Measurements from ENCODE around the gene QRICH1. TPM values are rescaled to one million over a fixed set of nuclear protein-coding genes. Genes with fewer than 3 reads are reported as not detected.

The QRICH1 gene
- total and polyA plus RNA-seq, 2 of the 13 experiments (the other 11 are each of a cell fraction or from before 2014, with no cell fraction given) = 52.6 to 102 TPM

GRCh38 chr3:49017971-49018706 lies 75.7 kb downstream of the QRICH1 start, which contains the start of gene DALRD3 (continued):
- peak; percentile 67; the same call in 1 of the 2 replicates for TF ChIP-seq STAT6 (CRISPR knock-in tag; IDR thresholded peaks at IDR 0.05; ENCODE audit: borderline replicate concordance)
- 0 out of 2 replicates have a peak, but pooled peaks have one; percentile 61 for TF ChIP-seq ZNF160 (CRISPR knock-in tag; IDR thresholded peaks at IDR 0.05)
- TF ChIP-seq SKI (IDR thresholded peaks at IDR 0.05; ENCODE audit: partially characterized antibody) = no peak
- no peak for TF ChIP-seq FOXP4 (CRISPR knock-in tag; IDR thresholded peaks at IDR 0.05)
- no peak for TF ChIP-seq HNF4A (CRISPR knock-in tag; IDR thresholded peaks at IDR 0.05)
- TF ChIP-seq FOXC1 (CRISPR knock-in tag; IDR thresholded peaks at IDR 0.05; ENCODE audit: borderline replicate concordance) = peak; percentile 67
- 0 out of 2 replicates have a peak, but pooled peaks have one; percentile 52 for TF ChIP-seq KDM4B (CRISPR knock-in tag; IDR thresholded peaks at IDR 0.05)
- TF ChIP-seq NFYB (CRISPR knock-in tag; IDR thresholded peaks at IDR 0.05) = no peak; the same call in 1 of the 2 replicates
- no peak; the same call in 1 of the 2 replicates for TF ChIP-seq CAMTA2 (CRISPR knock-in tag; IDR thresholded peaks at IDR 0.05; ENCODE audit: borderline replicate concordance)
- TF ChIP-seq SALL2 (CRISPR knock-in tag; IDR thresholded peaks at IDR 0.05) = peak; percentile 82
- TF ChIP-seq HMGA1 (CRISPR knock-in tag; conservative IDR thresholded peaks at IDR 0.05) = no peak
- no peak for TF ChIP-seq ZBTB21 (CRISPR knock-in tag; IDR thresholded peaks at IDR 0.05)
- TF ChIP-seq RFX1 (IDR thresholded peaks at IDR 0.05) = peak; percentile 79
- TF ChIP-seq ZNF510 (CRISPR knock-in tag; IDR thresholded peaks at IDR 0.05; ENCODE audit: low read depth) = 0 out of 2 replicates have a peak, but pooled peaks have one; percentile 83
- TF ChIP-seq, protein P1, sequence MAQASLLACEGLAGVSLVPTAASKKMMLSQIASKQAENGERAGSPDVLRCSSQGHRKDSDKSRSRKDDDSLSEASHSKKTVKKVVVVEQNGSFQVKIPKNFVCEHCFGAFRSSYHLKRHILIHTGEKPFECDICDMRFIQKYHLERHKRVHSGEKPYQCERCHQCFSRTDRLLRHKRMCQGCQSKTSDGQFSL (CRISPR knock-in tag; IDR thresholded peaks at IDR 0.05) = no peak
- peak; percentile 79 for TF ChIP-seq CREB1 (IDR thresholded peaks at IDR 0.05)
- no peak for TF ChIP-seq CREB1 (CRISPR knock-in tag; IDR thresholded peaks at IDR 0.05)
- TF ChIP-seq GLMP (CRISPR knock-in tag; IDR thresholded peaks at IDR 0.05; ENCODE audit: borderline replicate concordance) = no peak
- TF ChIP-seq DMAP1 (CRISPR knock-in tag; IDR thresholded peaks at IDR 0.05) = 0 out of 2 replicates have a peak, but pooled peaks have one; percentile 39
- TF ChIP-seq ZNF772 (CRISPR knock-in tag; IDR thresholded peaks at IDR 0.05) = peak; percentile 91
- TF ChIP-seq GFI1 (CRISPR knock-in tag; IDR thresholded peaks at IDR 0.05; ENCODE audit: borderline replicate concordance) = no peak

Measured in HepG2 (cell line).